H1 (cell line): ENCODE measurements around the gene TNS3. TPM values are rescaled to one million over a fixed set of nuclear protein-coding genes. Genes with fewer than 3 reads are reported as not detected.

Experiments used
- CTCF ChIA-PET: fragments of 300-600 bp; sonication (Branson Sonifier 250); formaldehyde crosslinking; loops from one replicate; lab custom pipeline; 2021; ENCODE audit not compliant: partially characterized antibody; lab: Charles Lee
- POLR2A ChIA-PET: fragments of 300-600 bp; sonication (Branson Sonifier 250); formaldehyde crosslinking; loops from one replicate; lab custom pipeline; 2021; ENCODE audit warnings: inconsistent platforms; ENCODE audit not compliant: partially characterized antibody; lab: Charles Lee
- DNase-seq, 2 experiments: peaks; one replicate each; pipeline versions ENCODE4 v3.0.0 to v3.0.0-alpha.2; 2010 to 2022; ENCODE audit warnings: low spot score in 2 of 2, low read depth in 1 of 2, mixed read lengths in 1 of 2
- FAIRE-seq: peaks from 2 replicates; lab custom pipeline; 2011; peaks lifted over from hg19 to GRCh38; lab: Jason Lieb, UNC
- H2AFZ ChIP-seq: 2 replicates; pipeline ENCODE4 v1.8.1; 2012; ENCODE audit warnings: low read length, inconsistent platforms
- H2AK5ac ChIP-seq: 2 replicates; pipeline ENCODE4 v1.6.1; 2013; ENCODE audit warnings: low read depth, low read length
- H2BK120ac ChIP-seq: replicated peaks from 2 replicates; pipeline ENCODE3; 2013; ENCODE audit warnings: low read depth, low read length, inconsistent platforms
- H2BK12ac ChIP-seq: 2 replicates; pipeline ENCODE4 v1.6.1; 2013; ENCODE audit warnings: low read depth, low read length
- H2BK15ac ChIP-seq: 2 replicates; pipeline ENCODE4 v1.6.1; 2013; ENCODE audit warnings: low read length
- H2BK20ac ChIP-seq: 2 replicates; pipeline ENCODE4 v1.6.1; 2013; ENCODE audit warnings: low read length
- H2BK5ac ChIP-seq: 2 replicates; pipeline ENCODE4 v1.6.1; 2013; ENCODE audit warnings: low read depth, low read length
- H3K14ac ChIP-seq: 2 replicates; pipeline ENCODE4 v1.6.1; 2013; ENCODE audit warnings: inconsistent platforms; ENCODE audit not compliant: insufficient read length
- H3K18ac ChIP-seq: 2 replicates; pipeline ENCODE4 v1.6.1; 2013; ENCODE audit warnings: low read length; ENCODE audit errors: extremely low read depth
- H3K23ac ChIP-seq: 2 replicates; pipeline ENCODE4 v1.6.1; 2013; ENCODE audit warnings: inconsistent platforms; ENCODE audit not compliant: insufficient read length
- H3K23me2 ChIP-seq: 2 replicates; pipeline ENCODE4 v1.6.1; 2013; ENCODE audit warnings: low read depth, low read length
- H3K27ac ChIP-seq: 2 replicates; pipeline ENCODE4 v1.6.1; 2011; ENCODE audit warnings: low read depth, low read length, inconsistent platforms
- H3K27me3 ChIP-seq, 4 experiments: replicated peaks in 1 of 4; 1 replicate in 1 of 4; 2 replicates in 3 of 4; pipeline versions ENCODE4 v1.6.1 to v1.8.1; 2011 to 2013; ENCODE audit warnings: low read length in 3 of 4, mild to moderate bottlenecking in 3 of 4, inconsistent platforms in 2 of 4, mixed read lengths in 2 of 4, moderate library complexity in 1 of 4; ENCODE audit not compliant: control insufficient read depth in 3 of 4, insufficient read depth in 3 of 4; ENCODE audit errors: extremely low read depth in 1 of 4
- H3K36me3 ChIP-seq, 4 experiments: 2 replicates each; pipeline versions ENCODE4 v1.6.1 to v1.8.1; 2011 to 2013; ENCODE audit warnings: mild to moderate bottlenecking in 4 of 4, low read length in 3 of 4, moderate library complexity in 2 of 4, control low read depth in 1 of 4, inconsistent platforms in 1 of 4; ENCODE audit not compliant: insufficient read depth in 4 of 4, control insufficient read depth in 2 of 4
- H3K4ac ChIP-seq: replicated peaks from 2 replicates; pipeline ENCODE3; 2013; ENCODE audit warnings: low read length, low read depth, mixed read lengths, inconsistent platforms; ENCODE audit not compliant: insufficient read length
- H3K4me1 ChIP-seq, 4 experiments: replicated peaks in 1 of 4; 1 replicate in 1 of 4; 2 replicates in 3 of 4; pipeline versions ENCODE4 v1.6.1 to v1.8.1; 2011 to 2013; ENCODE audit warnings: low read length in 3 of 4, inconsistent platforms in 2 of 4, mixed read lengths in 1 of 4; ENCODE audit not compliant: insufficient read depth in 4 of 4, control insufficient read depth in 3 of 4
- H3K4me2 ChIP-seq, 2 experiments: 2 replicates each; pipeline versions ENCODE4 v1.6.1 to v1.8.1; 2011 to 2013; ENCODE audit warnings: low read depth in 2 of 2, low read length in 2 of 2, control low read depth in 1 of 2, inconsistent platforms in 1 of 2, mild to moderate bottlenecking in 1 of 2; ENCODE audit not compliant: insufficient read depth in 1 of 2
- H3K4me3 ChIP-seq, 4 experiments: fragments of 200-600, 300-600 bp in 1 of 4; sonication (generic), shearing (Covaris generic), sonication (Bioruptor Twin) in 1 of 4; 2 replicates each; pipeline versions ENCODE4 v1.5.1 to v1.8.1; 2011 to 2016; ENCODE audit warnings: low read length in 4 of 4, low read depth in 3 of 4, control low read depth in 2 of 4, inconsistent platforms in 2 of 4, mild to moderate bottlenecking in 2 of 4, mixed read lengths in 1 of 4, moderate library complexity in 1 of 4; ENCODE audit not compliant: insufficient read depth in 2 of 4; ENCODE audit errors: extremely low read depth in 1 of 4
- H3K56ac ChIP-seq: replicated peaks from 2 replicates; pipeline ENCODE3; 2013; ENCODE audit warnings: low read depth, mild to moderate bottlenecking, mixed read lengths, low read length, inconsistent platforms; ENCODE audit not compliant: insufficient read length
- H3K79me1 ChIP-seq: 2 replicates; pipeline ENCODE4 v1.6.1; 2013; ENCODE audit warnings: low read depth, low read length, control low read depth
- H3K79me2 ChIP-seq, 2 experiments: 2 replicates each; pipeline versions ENCODE4 v1.6.1 to v1.8.1; 2012 to 2013; ENCODE audit warnings: low read length in 2 of 2, mild to moderate bottlenecking in 2 of 2, inconsistent platforms in 1 of 2; ENCODE audit not compliant: insufficient read depth in 2 of 2, control insufficient read depth in 1 of 2
- H3K9ac ChIP-seq, 4 experiments: replicated peaks in 1 of 4; 1 replicate in 1 of 4; 2 replicates in 3 of 4; pipeline versions ENCODE4 v1.6.1 to v1.8.1; 2011 to 2013; ENCODE audit warnings: low read depth in 3 of 4, low read length in 3 of 4, control low read depth in 2 of 4, mild to moderate bottlenecking in 2 of 4, moderate library complexity in 2 of 4, inconsistent platforms in 1 of 4; ENCODE audit errors: extremely low read depth in 1 of 4
- H3K9me3 ChIP-seq, 2 experiments: 2 replicates each; pipeline versions ENCODE4 v1.6.1 to v1.8.1; 2012 to 2013; ENCODE audit warnings: mild to moderate bottlenecking in 2 of 2, moderate library complexity in 2 of 2, control low read depth in 1 of 2, inconsistent platforms in 1 of 2, low read depth in 1 of 2, low read length in 1 of 2, mixed read lengths in 1 of 2; ENCODE audit not compliant: insufficient read depth in 2 of 2
- H4K20me1 ChIP-seq, 2 experiments: replicated peaks in 1 of 2; 2 replicates each; pipeline versions ENCODE3 to v1.8.1; 2011 to 2013; ENCODE audit warnings: inconsistent platforms in 2 of 2, low read length in 2 of 2, mild to moderate bottlenecking in 1 of 2; ENCODE audit not compliant: insufficient read depth in 2 of 2, control insufficient read depth in 1 of 2
- H4K5ac ChIP-seq: 2 replicates; pipeline ENCODE4 v1.6.1; 2013; ENCODE audit warnings: low read length, low read depth, mixed read lengths, inconsistent platforms; ENCODE audit not compliant: insufficient read length
- H4K8ac ChIP-seq: 2 replicates; pipeline ENCODE4 v1.8.0; 2013; ENCODE audit warnings: mild to moderate bottlenecking, moderate library complexity, low read length, inconsistent platforms; ENCODE audit not compliant: insufficient read depth; ENCODE audit errors: extremely low read depth
- H4K91ac ChIP-seq: replicated peaks from 2 replicates; pipeline ENCODE3; 2013; ENCODE audit warnings: low read length, mixed read lengths, inconsistent platforms; ENCODE audit not compliant: insufficient read length
- ATF2 ChIP-seq: IDR thresholded peaks from 2 replicates; pipeline ENCODE4 v1.6.1; 2012; ENCODE audit warnings: low read length, inconsistent platforms
- CBX8 ChIP-seq: fragments of 300-800, 300-1000 bp; sonication (generic); IDR thresholded peaks from 2 replicates; pipeline ENCODE4 v1.7.1; 2016; ENCODE audit warnings: low read depth, low read length, borderline replicate concordance
- E2F6 ChIP-seq: IDR thresholded peaks from 2 replicates; pipeline ENCODE4 v1.6.1; 2012; ENCODE audit warnings: inconsistent platforms
- GTF2F1 ChIP-seq: IDR thresholded peaks from 2 replicates; pipeline ENCODE4 v1.6.1; 2012; ENCODE audit warnings: low read depth, low read length, improper control_type of control experiment, borderline replicate concordance
- HDAC2 ChIP-seq, 2 experiments: fragments of 300-600 bp in 1 of 2; sonication (generic) in 1 of 2; IDR thresholded peaks; 2 replicates each; pipeline ENCODE4 v1.6.1; 2011 to 2012; ENCODE audit warnings: low read depth in 2 of 2, low read length in 2 of 2, mild to moderate bottlenecking in 2 of 2, moderate library complexity in 2 of 2, borderline replicate concordance in 1 of 2, inconsistent platforms in 1 of 2
- HDAC6 ChIP-seq: IDR thresholded peaks from one replicate; pipeline ENCODE4 v1.7.1; 2012; ENCODE audit warnings: low read depth, mild to moderate bottlenecking, inconsistent platforms, low read length, moderate library complexity
- RAD21 ChIP-seq, 2 experiments: IDR thresholded peaks in 1 of 2; conservative IDR thresholded peaks in 1 of 2; 2 replicates each; pipeline ENCODE4 v1.6.1; 2011; ENCODE audit warnings: low read depth in 2 of 2, low read length in 2 of 2, improper control_type of control experiment in 1 of 2, inconsistent platforms in 1 of 2, mild to moderate bottlenecking in 1 of 2, moderate library complexity in 1 of 2
- SP2 ChIP-seq: IDR thresholded peaks from 2 replicates; pipeline ENCODE4 v1.6.1; 2012; ENCODE audit warnings: mild to moderate bottlenecking, low read length, inconsistent platforms
- SRF ChIP-seq: IDR thresholded peaks from 2 replicates; pipeline ENCODE4 v1.6.1; 2011; ENCODE audit warnings: mild to moderate bottlenecking, low read depth, low read length, moderate library complexity
- ZNF274 ChIP-seq: IDR thresholded peaks from 2 replicates; pipeline ENCODE4 v1.7.0; 2012; ENCODE audit warnings: low read length, borderline replicate concordance; ENCODE audit errors: extremely low read depth
- WGBS, 2 experiments: shearing (Covaris generic) in 1 of 2; methylation state at CpG; one replicate each; pipeline versions ENCODE4 v1.1.6 to v1.1.7; 2013 to 2015; ENCODE audit warnings: low lambda C conversion rate in 2 of 2, mixed read lengths in 2 of 2, inconsistent platforms in 1 of 2, low coverage in 1 of 2, missing lambda C conversion rate in 1 of 2; ENCODE audit not compliant: insufficient replicate concordance in 2 of 2, insufficient coverage in 1 of 2, insufficient read length in 1 of 2; ENCODE audit errors: extremely low coverage in 1 of 2, missing lambda C conversion rate in 1 of 2; 5-methylcytosine and 5-hydroxymethylcytosine counted together
- polyA plus RNA-seq, 7 experiments: library from polyadenylated mRNA; depleted of rRNA in 3 of 7; stranded (reverse) in 5 of 7; unstranded in 2 of 7; fragments of >200 nt in 5 of 7; fragments of 200-250 nt in 2 of 7; gene quantifications; 1 replicate in 5 of 7; 2 replicates in 1 of 7; 4 replicates in 1 of 7; pipeline versions ENCODE4 v1.2.1 to v1.2.3, GENCODE V29; 2011 to 2013; ENCODE audit warnings: missing spikeins in 2 of 7, mixed read lengths in 2 of 7
- total RNA-seq: library from RNA; stranded (reverse); fragmentation: NEBNext Ultra II Directional; extraction: Animal tissue kit (Norgen Biotek cat#: 25700); gene quantifications from 2 replicates; pipeline ENCODE4 v1.2.1, GENCODE V29; 2021

The TNS3 gene
- total and polyA plus RNA-seq, 2 of the 8 experiments (the other 6 are each of a cell fraction or from before 2014, with no cell fraction given) = 11.9 to 24.2 TPM

- Histone ChIP-seq H3K79me1 (no peaks in the 10 kb centered on the region), H3K9me3 (no peaks in the 10 kb centered on the region), H3K9ac (no peak overlapping the region), H3K18ac (no peak overlapping the region), H3K27me3 (no peaks in the 10 kb centered on the region), H3K23ac (no peak overlapping the region), H3K23me2 (no peaks in the 10 kb centered on the region), H2BK120ac (no peak overlapping the region), H3K79me2 (no peaks in the 10 kb centered on the region), H2BK20ac (no peak overlapping the region), H3K4me2 (no peak overlapping the region), H4K5ac (no peak overlapping the region), H2AFZ (no peak overlapping the region), H3K27ac (no peak overlapping the region), H2BK12ac (no peak overlapping the region), H3K56ac (no peak overlapping the region), H2BK15ac (no peak overlapping the region), H3K4me3 (no peak overlapping the region), H3K14ac (no peak overlapping the region), H2AK5ac (no peak overlapping the region), H3K4ac (no peak overlapping the region), H4K91ac (no peak overlapping the region), H3K4me1 (no peaks in the 10 kb centered on the region), H3K36me3 (peaks cover 0 to 6% (median 0%) of the 10 kb centered on the region in 4 experiments; a peak in 1 of 8 replicates), H4K8ac (no peak overlapping the region), H2BK5ac (no peak overlapping the region), H4K20me1 (peaks cover 0 to 4% of the 10 kb centered on the region in 2 experiments)
- FAIRE-seq = no peak
- ChIA-PET POLR2A (no interaction called here), CTCF (interaction anchor here (1.2 to 4.9 kb wide), 6 partner anchors 10 to 103 kb away, joined by 3 to 18 read pairs (median 6); no protein-coding TSS in a partner anchor)
- no peak for DNase-seq
- WGBS, 2 experiments = 96% methylated on average over 5 of the region's 5 CpGs; no CpG with 5 or more reads in 1 of the 2 experiments
- no peak for TF ChIP-seq HDAC2 (IDR thresholded peaks at IDR 0.05; ENCODE audit: borderline replicate concordance in 1 of 2, low read depth in 2 of 2, low read length in 2 of 2)
- TF ChIP-seq ZNF274 = no peak
- no peak for TF ChIP-seq CBX8
- TF ChIP-seq RAD21 (IDR thresholded peaks at IDR 0.05 in 1 of 2, conservative IDR thresholded peaks at IDR 0.05 in 1 of 2; ENCODE audit: low read depth in 2 of 2, low read length in 2 of 2) = no peak
- TF ChIP-seq ATF2 = no peak
- TF ChIP-seq E2F6 = no peak
- TF ChIP-seq SP2 = no peak
- TF ChIP-seq SRF = no peak
- no peak for TF ChIP-seq GTF2F1
- no peak for TF ChIP-seq HDAC6
Observed at GRCh38 chr7:47343061-47343455, 238.9 kb downstream of the TNS3 start.
